Tibial nerve (tissue), 4 donors: ENCODE data around the gene SNX24.

Source experiments
- CTCF ChIP-seq, 5 experiments: fragments of 200-600 bp in 3 of 5; fragments of 450-650 bp in 2 of 5; sonication (generic) in 3 of 5; IDR thresholded peaks; one replicate each; pipeline ENCODE4 v1.5.1; 2016 to 2019; ENCODE audit warnings: antibody characterized with exemption in 5 of 5, mild to moderate bottlenecking in 3 of 5, moderate library complexity in 2 of 5
- EP300 ChIP-seq, 2 donors: sonication (generic); formaldehyde crosslinking; IDR thresholded peaks; one replicate each; pipeline ENCODE4 v1.6.1; 2017; ENCODE audit warnings: antibody characterized with exemption in 2 of 2, mild to moderate bottlenecking in 1 of 2
- POLR2A ChIP-seq, 2 donors: fragments of 450-650 bp; IDR thresholded peaks; one replicate each; pipeline ENCODE4 v1.6.1; 2017; ENCODE audit warnings: antibody characterized with exemption in 2 of 2, mild to moderate bottlenecking in 2 of 2, moderate library complexity in 2 of 2

- no peak for TF ChIP-seq CTCF (IDR thresholded peaks at IDR 0.05)
- TF ChIP-seq POLR2A (IDR thresholded peaks at IDR 0.05) = no peak
- TF ChIP-seq EP300 (IDR thresholded peaks at IDR 0.05) = no peak
Observed at GRCh38 chr5:122972877-122973276, 127.5 kb downstream of the SNX24 start.
